Nephron (organoid): Measurements from ENCODE around the gene LMBRD2.
A peak's percentile ranks its signal among the peaks of the same experiment; 100 is the strongest.

Source experiments
- H3K27ac Mint-ChIP-seq, 3 experiments: 2 replicates each; pipeline ENCODE4 v1.8.0; 2020; ENCODE audit warnings: mixed read lengths in 3 of 3, mild to moderate bottlenecking in 2 of 3, moderate library complexity in 1 of 3
- H3K27me3 Mint-ChIP-seq: 2 replicates; pipeline ENCODE4 v1.8.0; 2021; ENCODE audit warnings: low read depth, mild to moderate bottlenecking, moderate library complexity, mixed read lengths
- H3K36me3 Mint-ChIP-seq: 2 replicates; pipeline ENCODE4 v1.8.0; 2020; ENCODE audit warnings: low read depth, mixed read lengths
- H3K4me1 Mint-ChIP-seq: 2 replicates; pipeline ENCODE4 v1.8.0; 2020; ENCODE audit warnings: mixed read lengths
- H3K4me3 Mint-ChIP-seq, 3 experiments: 2 replicates each; pipeline ENCODE4 v1.8.0; 2020; ENCODE audit warnings: mild to moderate bottlenecking in 3 of 3, mixed read lengths in 3 of 3, moderate library complexity in 2 of 3
- H3K9me3 Mint-ChIP-seq: 2 replicates; pipeline ENCODE4 v1.8.0; 2020; ENCODE audit warnings: mixed read lengths
- CTCF ChIP-seq, 3 experiments: fragments of 200-600 bp; sonication (generic); IDR thresholded peaks; one replicate each; pipeline ENCODE4 v1.5.0; 2021; ENCODE audit warnings: antibody characterized with exemption in 3 of 3; ENCODE audit not compliant: unreplicated experiment in 3 of 3

Gene LMBRD2

DNA sequence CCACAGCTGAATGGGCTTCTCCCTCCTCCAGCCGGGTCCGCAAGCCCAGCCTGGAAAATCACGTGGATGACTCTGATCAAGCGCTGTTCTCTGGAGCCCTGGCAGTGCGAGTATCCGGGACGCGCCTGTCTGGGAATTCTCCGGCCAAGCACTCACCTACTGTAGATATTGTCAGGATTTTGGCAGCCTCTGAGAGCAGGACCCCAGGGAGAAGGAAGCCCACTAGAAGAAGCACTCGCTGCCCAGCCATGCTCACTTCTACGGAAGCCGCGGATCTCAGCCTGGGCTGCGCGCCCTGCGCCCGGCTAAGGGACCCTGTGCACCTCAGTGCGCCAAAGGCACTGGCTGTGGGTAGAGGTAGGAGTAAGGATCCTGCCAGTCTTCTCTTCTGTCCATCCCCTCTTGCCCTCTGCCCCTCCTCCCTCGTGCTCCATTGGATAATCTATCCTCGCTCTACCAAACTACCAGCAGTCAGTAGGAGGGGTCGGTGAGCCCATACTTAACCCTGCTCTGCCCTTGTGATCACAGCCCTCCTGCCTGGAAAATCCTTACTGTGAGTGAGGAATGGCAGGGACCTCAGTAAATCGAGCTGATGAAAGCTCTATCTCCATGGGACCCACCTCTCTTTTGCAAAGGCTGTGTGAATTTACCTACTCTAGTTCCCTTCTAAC lies 85.0 kb downstream of the LMBRD2 start, which contains the start of gene UGT3A2:
Gene UGT3A2 (minus strand): TSS at position 343 of the 671 bp plus-strand sequence. CDS start 93 bp downstream, at position 250.
- H3K9me3 Mint-ChIP-seq: no peaks in the 10 kb centered on the region
- H3K27me3 Mint-ChIP-seq: peaks cover 37% of the 10 kb centered on the region
- H3K4me1 Mint-ChIP-seq: peaks cover 6% of the 10 kb centered on the region
- peak within 1 kb of the TSS; percentile 72 to 77 (median 76) for H3K4me3 Mint-ChIP-seq
- no peak within 1 kb of the TSS for H3K27ac Mint-ChIP-seq
- TF ChIP-seq CTCF (IDR thresholded peaks at IDR 0.05; ENCODE audit: unreplicated experiment in 3 of 3): no peak
- no peaks in the 10 kb centered on the region for H3K36me3 Mint-ChIP-seq

DNA sequence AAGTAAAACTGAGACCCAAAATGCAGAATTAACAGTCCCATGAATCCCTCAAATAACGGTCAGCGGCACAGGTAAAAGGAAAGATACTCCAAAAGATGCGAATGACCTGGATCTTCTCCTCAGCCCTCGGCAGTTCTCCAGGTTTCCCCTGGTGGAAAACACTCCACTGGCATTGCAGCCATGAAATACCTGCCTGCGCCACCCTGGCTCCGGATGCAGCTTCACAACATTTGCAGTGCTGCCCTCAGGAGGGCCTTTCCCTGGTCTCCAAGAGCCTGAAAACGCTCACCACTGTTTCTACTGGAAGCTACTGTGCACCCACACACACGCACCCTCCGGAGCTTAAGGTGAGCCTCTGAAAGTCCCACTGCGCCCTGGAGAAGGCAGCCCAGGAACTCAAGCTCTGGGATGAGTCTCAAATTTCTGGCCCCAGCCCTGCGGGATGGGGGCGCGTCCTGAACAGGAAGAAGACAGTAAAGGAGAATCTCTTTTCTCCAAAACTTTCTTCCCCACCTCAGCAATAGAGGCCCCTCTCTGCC lies 85.6 kb downstream of the LMBRD2 start:
- Mint-ChIP-seq H3K27me3 (peaks cover 34% of the 10 kb centered on the region), H3K4me3 (peak overlapping the region; percentile 72 to 77 (median 76)), H3K36me3 (no peaks in the 10 kb centered on the region), H3K4me1 (peaks cover 6% of the 10 kb centered on the region), H3K9me3 (no peaks in the 10 kb centered on the region), H3K27ac (no peak overlapping the region)
- no peak for TF ChIP-seq CTCF (IDR thresholded peaks at IDR 0.05; ENCODE audit: unreplicated experiment in 3 of 3)

DNA sequence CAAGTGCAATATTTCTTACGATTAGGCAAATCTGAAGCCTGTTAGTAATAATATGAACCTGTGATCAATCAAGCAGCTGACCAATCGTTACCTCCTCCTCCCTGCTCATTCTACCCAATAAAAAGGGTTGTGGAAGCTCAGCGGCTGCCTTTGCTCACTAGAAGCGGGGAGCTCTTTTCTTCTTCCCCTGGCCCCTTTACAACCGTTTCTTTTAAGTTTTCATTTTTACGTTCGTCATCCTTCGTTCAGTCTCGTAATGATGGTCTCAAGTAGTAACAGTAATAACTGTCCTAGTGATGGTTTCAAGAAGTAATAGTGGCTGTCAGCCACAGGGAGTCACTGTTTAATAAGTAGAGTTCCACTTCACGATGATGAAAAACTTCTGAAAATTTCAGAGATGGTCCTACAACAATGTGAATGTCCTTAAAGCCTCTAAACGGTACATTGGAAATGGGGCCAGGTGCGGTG lies 91.2 kb downstream of the LMBRD2 start:
- Mint-ChIP-seq H3K4me1 (no peaks in the 10 kb centered on the region), H3K27ac (no peak overlapping the region), H3K4me3 (no peak overlapping the region), H3K9me3 (no peaks in the 10 kb centered on the region), H3K36me3 (no peaks in the 10 kb centered on the region), H3K27me3 (peaks cover 13% of the 10 kb centered on the region)
- TF ChIP-seq CTCF (IDR thresholded peaks at IDR 0.05; ENCODE audit: unreplicated experiment in 3 of 3): no peak

GRCh38 chr5:36059571-36060419 lies 91.9 kb downstream of the LMBRD2 start:
- no peak for TF ChIP-seq CTCF (IDR thresholded peaks at IDR 0.05; ENCODE audit: unreplicated experiment in 3 of 3)
- H3K9me3 Mint-ChIP-seq: no peaks in the 10 kb centered on the region
- H3K4me3 Mint-ChIP-seq: no peak overlapping the region
- no peaks in the 10 kb centered on the region for H3K4me1 Mint-ChIP-seq
- H3K27me3 Mint-ChIP-seq: peaks cover 7% of the 10 kb centered on the region
- no peak overlapping the region for H3K27ac Mint-ChIP-seq
- no peaks in the 10 kb centered on the region for H3K36me3 Mint-ChIP-seq

- no peaks in the 10 kb centered on the region for H3K36me3 Mint-ChIP-seq
- no peaks in the 10 kb centered on the region for H3K9me3 Mint-ChIP-seq
- TF ChIP-seq CTCF (IDR thresholded peaks at IDR 0.05; ENCODE audit: unreplicated experiment in 3 of 3): no peak
- no peak overlapping the region for H3K27ac Mint-ChIP-seq
- no peaks in the 10 kb centered on the region for H3K4me1 Mint-ChIP-seq
- H3K27me3 Mint-ChIP-seq: no peaks in the 10 kb centered on the region
- H3K4me3 Mint-ChIP-seq: no peak overlapping the region
Measured at GRCh38 chr5:36058776-36059175, 92.9 kb downstream of the LMBRD2 start.
